GM19239 (cell line): ENCODE data around the gene EMP2.
"Not testable (repeated sequence)": the region's sequence is repeated elsewhere in the genome, so short reads cannot be mapped to it uniquely, and the experiment has no call there.

Experiments used
- DNase-seq: peaks from one replicate; pipeline ENCODE4 v3.0.0; 2011; ENCODE audit warnings: low spot score; ENCODE audit not compliant: insufficient read length
- FAIRE-seq: peaks from 2 replicates; lab custom pipeline; 2011; peaks lifted over from hg19 to GRCh38; lab: Jason Lieb, UNC

EMP2 gene

DNA sequence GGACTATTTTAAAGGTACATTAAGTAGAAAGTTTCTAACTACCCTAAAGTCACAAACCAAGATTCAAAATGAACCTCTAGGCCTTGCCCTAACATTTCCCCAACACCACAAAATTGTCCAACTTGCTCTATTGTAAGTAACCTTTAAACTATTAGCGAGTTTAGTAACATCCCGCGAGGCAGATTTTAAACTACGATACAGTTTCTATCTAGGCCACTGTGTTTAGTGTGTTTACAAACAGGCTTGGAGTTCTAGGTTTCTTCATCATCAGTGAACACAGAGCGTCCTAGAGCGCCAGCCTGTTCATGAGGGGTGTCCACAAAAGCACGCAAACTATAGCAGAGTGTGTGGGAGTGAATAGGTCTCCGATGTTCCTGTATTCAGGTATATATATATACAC lies 51.8 kb downstream of the EMP2 start:
- FAIRE-seq (no peak), DNase-seq (no peak)

DNA sequence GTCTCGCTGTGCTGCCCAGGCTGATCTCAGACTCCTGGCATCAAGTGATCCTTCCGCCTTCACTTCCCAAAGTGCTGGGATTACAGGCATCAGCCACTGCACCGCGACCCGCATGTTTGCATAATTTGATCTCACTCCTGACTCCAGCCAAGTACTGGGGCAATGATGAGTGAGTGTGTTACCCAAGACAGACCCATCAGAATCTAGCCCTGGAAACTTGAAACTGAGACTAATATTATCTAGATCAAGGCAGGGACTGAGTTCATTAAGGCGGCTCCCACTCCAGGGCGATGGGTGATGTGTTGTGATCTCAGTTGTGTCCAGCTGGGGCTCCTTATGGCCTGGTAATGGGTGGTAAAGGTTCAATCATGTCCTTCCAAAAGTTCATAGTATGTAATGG lies 53.4 kb downstream of the EMP2 start:
- DNase-seq, result no peak
- FAIRE-seq, result no peak

DNA sequence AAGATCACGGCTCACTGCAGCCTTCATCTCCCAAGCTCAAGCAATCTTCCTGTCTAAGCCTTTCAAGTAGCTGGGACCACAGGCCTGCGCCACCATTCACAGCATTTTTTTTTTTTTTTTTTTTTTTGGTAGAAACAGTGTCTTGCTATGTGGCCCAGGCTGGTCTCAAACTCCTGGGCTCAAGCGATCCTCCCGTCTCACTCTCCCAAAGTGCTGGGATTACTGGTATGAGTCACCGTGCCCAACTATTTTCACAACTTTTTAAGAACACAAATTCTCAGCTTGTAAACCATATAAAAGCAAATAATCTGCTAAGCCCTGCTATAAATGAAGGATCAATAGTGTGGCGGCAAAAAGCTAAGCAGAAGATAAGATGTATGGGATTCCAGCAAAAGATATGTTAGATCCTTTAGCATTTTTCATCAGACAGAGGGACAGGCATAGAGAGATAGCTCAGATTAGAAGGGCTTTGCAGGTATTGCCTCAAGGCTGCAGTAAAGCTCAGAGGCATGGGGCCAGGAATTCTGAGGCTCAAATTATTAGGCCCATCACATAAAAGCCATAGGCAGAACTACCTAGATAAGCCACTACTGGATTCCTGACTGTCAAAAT lies 55.1 kb downstream of the EMP2 start:
- no peak for DNase-seq
- FAIRE-seq, result no peak

DNA sequence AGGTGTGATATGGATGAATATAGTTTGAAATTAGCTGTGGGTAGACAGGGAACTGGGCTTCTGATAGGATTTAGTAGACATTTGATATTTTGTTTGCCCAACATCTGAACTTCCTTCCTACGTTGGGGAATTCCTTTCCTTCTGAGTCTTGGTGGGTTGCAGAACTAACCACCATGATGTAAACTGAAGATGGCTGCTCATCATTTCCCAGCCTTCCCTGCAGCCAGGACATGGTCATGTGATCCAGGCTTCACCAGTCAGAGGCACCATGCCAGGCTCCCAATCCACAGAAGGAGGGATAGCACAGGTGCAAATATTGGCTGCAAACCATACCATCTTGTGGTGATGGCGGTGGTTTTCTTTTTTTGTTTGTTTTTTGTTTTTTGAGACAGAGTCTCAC lies 57.4 kb downstream of the EMP2 start:
- DNase-seq (no peak), FAIRE-seq (no peak)

GRCh38 chr16:10521681-10522274 lies 58.6 kb downstream of the EMP2 start:
- FAIRE-seq (peak; percentile 81), DNase-seq (peak; percentile 39)

DNA sequence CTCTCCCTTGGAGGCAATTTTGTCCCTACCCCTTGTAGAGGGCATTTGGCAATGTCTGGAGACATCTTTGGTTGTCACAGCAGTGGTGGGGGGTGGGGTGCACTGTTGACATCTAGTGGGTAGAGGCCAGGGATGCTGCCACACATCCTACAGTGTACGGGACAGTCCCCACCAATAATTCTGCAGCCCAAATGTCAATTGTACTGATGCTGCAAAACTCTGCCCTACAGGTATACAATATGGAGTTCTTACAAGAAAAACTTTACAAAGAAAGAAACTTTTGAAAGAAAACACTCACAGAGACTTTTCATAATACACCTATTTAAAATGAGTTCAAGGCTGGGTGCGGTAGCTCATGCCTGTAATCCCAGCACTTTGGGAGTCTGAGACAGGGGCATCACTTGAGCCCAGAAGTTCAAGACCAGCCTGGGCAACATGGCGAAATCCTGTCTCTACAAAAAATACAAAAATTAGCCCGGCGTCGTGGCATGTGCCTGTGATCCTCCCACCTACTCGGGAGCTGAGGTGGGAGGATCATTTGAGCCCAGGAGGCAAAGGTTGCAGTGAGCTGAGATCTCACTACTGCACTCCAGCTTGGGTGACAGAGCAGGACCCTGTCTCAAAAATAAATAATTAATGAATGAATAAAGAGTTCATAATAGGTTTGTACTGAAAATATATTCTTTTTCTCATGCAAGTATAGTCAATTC lies 59.4 kb downstream of the EMP2 start:
- no peak for DNase-seq
- FAIRE-seq, result no peak

DNA sequence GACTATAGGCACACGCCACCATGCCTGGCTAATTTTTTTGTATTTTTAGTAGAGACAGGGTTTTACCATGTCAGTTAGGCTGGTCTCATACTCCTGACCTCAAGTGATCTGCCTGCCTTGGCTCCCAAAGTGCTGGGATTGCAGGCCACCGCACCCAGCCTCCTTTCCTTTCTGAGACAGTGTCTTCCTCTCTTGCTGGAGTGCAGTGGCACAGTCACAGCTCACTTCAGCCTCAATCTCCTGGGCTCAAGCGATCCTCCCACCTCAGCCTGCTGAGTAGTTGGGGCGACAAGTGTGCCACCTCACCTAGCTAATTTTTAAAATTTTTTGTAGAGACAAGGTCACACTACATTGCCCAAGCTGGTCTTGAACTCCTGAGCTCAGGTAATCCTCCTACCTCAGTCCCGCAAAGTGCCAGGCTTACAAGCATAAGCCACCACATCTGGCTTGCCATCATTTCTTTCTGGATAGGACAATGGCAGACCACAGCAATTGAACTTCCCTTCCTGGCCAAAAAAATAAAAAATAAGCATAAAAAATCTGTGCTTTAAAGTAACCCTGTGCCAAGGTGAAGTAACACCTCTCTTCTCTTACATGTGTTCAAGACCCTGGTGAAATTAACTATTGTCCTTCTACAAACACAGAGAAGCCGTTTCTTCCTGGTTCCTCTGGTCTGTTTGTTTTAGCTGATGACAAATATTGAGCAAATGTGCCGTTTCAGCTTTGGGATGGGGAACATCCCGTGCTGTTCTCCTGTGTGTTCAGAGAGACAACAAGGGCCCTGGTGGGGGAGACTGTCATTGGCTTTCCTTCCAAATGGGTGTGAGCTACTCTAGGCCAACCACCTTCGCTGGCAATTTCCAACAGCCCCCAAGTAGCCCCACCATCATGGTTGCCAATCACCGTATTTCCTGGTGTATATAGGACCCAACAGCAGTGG lies 60.2 kb downstream of the EMP2 start:
- no peak for FAIRE-seq
- no peak for DNase-seq

DNA sequence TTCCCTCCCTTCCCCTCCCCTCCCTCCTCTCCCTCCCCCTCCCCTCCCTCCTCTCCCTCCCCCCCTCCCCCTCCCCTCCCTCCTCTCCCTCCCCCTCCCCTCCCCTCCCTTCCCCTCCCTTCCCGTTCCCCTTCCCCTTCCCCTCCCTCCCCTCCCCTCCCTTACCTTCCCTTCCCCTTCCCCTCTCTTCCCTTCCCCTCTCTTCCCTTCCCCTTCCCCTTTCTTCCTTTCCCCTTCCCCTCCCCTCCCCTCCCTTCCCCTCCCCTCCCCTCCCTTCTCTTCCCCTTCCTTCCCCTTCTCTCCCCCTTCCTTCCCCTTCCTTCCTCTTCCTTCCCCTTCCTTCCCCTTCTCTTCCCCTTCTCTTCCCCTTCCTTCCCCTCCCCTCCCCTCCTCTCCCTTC lies 61.1 kb downstream of the EMP2 start:
- no peak for DNase-seq
- FAIRE-seq, result no peak

DNA sequence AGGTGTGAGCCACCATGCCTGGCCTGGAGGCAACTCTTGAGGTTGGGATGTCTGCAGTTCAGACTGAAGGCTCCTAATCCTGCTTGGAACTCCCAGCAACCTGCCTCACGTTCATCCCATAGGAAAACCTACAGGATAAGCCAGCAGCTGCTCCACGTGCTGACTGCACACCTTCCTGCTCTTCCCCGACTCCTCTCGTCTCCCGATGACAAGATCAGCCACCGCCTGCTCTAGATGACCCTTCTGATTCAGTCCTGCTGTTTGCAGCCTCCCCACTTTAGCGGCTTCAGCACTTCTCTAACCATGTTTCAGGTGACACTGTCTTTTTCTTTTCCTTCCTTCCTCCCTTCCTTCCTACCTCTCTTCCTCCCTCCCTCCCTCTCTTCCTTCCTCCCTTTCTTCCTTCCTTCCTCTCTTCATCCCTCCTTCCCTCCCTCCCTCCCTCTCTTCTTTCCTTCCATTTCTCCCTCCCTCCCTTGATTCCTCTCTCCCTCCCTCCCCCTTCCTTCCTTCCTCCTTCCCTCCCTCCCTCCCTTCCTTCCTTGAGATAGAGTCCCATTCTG lies 61.8 kb downstream of the EMP2 start:
- DNase-seq (no peak), FAIRE-seq (no peak)

DNA sequence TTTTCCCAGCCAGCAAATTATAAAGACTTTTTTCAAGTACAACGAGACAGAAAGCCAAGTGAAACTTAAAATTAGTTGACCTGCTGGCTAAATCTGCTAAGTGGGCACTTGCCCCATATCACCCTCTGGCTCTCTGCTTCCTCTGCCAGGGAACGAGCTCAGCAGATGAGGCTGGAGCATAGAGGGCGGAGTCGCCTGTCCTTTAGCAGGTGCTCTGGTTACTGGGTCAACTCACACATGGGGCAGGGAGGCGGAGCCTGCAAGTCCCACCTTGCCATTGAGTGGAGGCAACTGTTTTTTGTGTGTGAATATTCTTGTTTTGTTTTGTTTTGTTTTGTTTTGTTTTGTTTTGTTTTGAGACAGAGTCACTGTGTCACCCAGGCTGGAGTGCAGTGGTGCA lies 62.5 kb downstream of the EMP2 start:
- FAIRE-seq (no peak), DNase-seq (no peak)

DNA sequence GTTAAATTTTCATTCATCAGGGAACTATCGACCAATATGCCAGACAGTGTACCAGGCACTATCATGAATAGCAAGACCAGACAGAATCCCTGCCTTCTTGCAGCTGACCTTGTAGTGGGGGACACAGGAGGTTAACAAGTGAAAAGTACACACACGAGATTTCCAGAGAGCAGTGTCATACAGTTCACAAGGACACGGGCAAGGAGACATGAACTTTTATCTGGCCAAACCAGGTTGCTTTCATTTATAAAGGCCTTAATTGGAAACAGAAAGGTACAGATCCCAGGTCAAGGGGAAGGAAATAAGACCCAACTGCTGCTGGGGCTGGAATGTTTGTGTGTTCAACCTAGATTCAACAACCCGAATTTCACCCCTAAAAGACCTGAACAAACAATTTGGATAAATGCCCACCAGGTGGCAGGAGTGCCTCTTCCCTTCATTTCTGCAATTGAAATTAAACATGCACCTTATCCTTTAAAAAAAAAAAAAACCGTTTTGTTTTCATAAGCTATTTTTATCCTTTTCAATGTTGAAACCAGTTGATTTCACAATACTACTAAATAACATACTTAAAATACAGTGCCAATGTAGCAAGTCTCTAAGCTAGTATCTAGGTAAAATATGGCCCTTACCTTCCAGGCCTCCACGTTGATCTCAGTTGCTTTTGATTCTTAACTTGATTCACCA lies 65.9 kb downstream of the EMP2 start:
- DNase-seq (peak; percentile 50), FAIRE-seq (peak; percentile 76)

DNA sequence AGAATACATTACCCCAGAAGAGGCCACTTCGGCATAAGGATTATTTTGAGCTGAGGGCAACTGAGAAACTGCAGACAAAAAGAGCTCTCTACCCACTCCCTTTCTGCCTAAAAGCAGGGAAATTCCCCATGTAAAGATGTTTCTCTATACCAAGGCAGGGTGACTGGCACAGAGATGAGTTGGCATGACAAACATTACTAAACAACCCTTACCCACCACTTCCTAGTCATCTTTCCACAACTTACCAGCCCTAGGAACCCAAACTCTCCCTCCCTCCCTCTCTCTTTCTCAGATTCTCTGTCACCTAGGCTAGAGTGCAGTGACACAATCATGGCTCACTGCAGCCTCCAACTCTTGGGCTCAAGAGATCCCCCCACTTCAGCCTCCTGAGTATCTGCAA lies 68.6 kb downstream of the EMP2 start:
- no peak for DNase-seq
- no peak for FAIRE-seq

DNA sequence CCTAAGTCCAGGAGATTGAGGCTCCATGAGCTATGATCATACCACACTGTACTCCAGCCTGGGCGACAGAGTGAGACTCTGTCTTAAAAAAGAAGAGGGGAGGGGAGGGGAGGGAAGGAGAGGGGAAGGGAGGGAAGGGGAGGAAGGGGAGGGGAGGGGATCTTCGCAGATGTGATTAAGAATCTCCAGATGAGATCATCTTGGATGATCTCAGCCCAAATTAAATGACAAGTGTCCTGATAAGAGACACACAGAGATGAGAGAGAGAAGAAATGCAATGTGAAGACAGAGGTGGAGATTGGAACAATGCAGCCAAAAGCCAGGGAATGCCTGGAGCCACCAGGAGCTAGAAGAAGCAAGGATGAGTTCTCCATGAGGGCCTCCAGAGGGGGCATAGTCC lies 70.1 kb downstream of the EMP2 start:
- DNase-seq (no peak), FAIRE-seq (no peak)

- FAIRE-seq (peak; percentile 92), DNase-seq (peak; percentile 50)
These were observed 70.8 kb downstream of the EMP2 start for GRCh38 chr16:10509534-10510025.

DNA sequence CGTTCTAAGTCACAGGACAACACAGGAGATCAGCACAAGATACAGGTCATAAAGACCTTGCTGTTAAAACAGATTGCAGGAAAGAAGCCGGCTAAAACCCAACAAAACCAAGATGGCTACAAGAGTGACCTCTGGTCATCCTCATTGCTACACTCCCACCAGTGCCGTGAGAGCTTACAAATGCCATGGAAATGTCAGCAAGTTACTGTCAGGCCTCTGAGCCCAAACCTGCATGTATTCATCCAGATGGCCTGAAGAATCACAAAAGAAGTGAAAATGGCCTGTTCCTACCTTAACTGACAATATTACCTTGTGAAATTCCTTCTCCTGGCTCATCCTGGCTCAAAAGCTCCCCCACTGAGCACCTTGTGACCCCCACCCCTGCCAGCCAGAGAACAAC lies 75.1 kb downstream of the EMP2 start:
- FAIRE-seq, DNase-seq: not testable (repeated sequence)

DNA sequence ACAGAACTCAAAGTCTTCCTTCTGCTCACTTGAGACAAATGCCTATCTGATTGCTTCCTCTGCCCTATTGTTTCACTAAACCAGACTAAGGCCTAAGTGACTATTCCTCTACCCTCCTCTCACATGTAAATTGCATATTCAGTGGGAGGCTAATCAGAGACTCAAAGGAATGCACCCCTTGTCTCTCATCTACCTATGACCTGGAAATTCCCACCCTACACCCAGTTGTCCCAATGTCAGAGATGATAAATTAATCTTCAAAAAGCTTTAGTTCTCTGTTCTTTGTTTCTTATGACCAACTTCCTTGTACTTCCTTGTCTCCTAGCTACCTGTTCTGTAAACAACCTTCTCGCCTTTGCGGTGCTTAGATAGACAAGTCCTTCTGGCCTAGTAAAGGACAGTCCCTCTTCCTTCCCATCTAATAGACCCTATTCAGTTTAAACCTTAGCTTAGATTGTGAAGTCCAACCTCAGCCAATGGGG lies 76.0 kb downstream of the EMP2 start:
- DNase-seq (no peak), FAIRE-seq (no peak)

DNA sequence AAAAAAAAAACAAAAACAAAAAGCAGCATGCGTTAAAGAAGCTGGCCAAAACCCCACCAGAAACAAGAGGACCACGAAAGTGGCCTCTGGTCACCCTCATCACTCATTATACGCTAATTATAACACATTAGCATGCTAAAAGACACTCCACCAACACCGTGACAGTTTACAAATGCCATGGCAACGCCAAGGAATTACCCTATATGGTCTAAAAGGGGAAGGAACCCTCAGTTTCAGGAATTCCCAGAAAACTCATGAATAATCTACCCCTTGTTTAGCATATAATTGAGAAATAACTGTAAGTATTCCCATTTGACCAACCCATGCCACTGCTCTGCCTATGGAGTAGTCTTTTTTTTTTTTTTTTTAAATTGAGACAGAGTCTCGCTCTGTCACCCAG lies 77.6 kb downstream of the EMP2 start:
- FAIRE-seq (no peak), DNase-seq (no peak)

DNA sequence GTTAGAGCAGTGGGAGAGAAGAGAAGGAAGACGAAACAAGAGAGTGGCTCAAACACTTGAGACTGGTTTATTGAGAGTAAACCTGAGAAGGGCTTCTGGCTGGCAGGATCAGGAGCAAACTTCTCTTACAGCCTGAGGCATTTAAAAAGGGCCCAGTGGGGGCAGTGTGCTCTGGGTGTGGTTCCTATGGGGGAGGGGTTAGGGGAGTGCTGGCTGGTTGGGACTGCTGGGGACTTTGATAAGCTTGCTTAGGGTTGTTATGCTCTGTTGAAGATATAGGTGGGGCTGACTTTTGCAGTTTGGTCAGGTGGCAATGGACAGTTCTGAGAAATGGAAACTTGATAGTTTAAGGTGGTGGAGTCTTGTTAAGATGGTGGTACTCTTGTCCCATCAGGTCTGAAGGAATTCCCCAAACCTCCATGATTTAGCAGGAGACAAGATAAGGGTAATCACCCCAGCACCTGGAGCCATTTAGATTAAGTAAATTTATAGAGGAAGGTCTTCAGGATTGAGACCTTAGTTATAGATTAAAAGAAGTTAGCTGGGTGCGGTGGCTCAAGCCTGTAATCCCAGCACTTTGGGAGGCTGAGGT lies 79.3 kb downstream of the EMP2 start:
- no peak for DNase-seq
- FAIRE-seq, result no peak

GRCh38 chr16:10500582-10500981 lies 79.8 kb downstream of the EMP2 start:
- FAIRE-seq, result no peak
- DNase-seq, result no peak
